PFSK-1 (cell line): ENCODE results near the gene UGT1A7.

ENCODE experiments used
- SIN3A ChIP-seq: IDR thresholded peaks from 2 replicates; pipeline ENCODE4 v1.6.1; 2012; ENCODE audit warnings: mild to moderate bottlenecking, low read length, moderate library complexity, borderline replicate concordance; ENCODE audit not compliant: insufficient read depth
- TAF1 ChIP-seq: IDR thresholded peaks from 2 replicates; pipeline ENCODE4 v1.6.1; 2012; ENCODE audit warnings: low read length, control low read depth, borderline replicate concordance; ENCODE audit not compliant: insufficient read depth

GRCh38 chr2:233706720-233707119 is 25.0 kb downstream of the UGT1A7 start:
- no peak for TF ChIP-seq SIN3A
- TF ChIP-seq TAF1: no peak
